NCI-H345 treated with DMSO at 0.1 percent for 48 hours (cell line): ENCODE measurements around the gene MDP1.
A peak's percentile ranks its signal among the peaks of the same experiment; 100 is the strongest.

Experiments used
- DNase-seq: peaks from one replicate; lab custom pipeline; 2025; ENCODE audit not compliant: unreplicated experiment; lab: John Stamatoyannopoulos, UW

MDP1 gene

DNA sequence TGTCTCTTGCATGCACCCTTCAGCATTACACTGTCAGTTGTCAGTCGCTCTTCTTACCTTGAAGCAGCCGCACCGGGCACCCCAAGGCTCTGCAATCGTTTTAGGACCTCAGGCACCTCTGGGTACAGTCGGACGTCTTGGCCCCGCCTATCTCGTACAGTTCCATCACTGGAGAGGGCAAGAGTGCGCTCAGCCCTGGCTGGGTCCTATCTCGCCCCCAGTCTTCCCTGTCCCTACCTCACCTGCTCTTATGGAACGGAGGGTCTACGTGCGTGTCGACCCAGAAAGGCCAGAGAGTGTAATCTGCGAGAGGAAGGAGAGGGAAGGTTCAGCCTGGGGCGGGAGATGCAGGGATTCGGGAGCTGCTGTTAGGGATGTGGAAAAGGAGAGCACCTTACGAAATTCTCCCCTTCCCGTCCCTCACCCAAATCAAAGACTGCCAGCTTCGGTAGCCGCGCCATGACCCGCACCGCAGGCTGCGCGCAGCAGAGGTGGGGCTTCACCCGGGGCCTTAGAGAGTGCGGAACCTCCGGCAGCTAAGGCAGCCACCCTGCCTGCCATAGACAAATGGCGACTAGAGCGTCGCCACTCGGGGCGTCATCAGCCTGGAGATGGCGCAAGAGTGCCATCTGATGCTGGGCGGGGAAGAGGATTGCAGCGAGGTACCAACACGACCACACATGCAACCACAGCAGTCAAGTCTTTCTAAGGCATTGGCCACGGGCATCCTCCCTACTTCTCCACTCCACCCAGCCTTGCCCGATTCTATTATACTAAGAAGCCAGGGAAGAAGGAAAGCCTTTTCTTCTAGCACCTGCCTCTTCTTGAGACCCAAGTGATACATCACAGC is at the start of gene MDP1:
Gene MDP1 (minus strand): TSS at position 572 of the 850 bp plus-strand sequence. CDS start 111 bp downstream, at position 461.
- DNase-seq, result peak; percentile 61

DNA sequence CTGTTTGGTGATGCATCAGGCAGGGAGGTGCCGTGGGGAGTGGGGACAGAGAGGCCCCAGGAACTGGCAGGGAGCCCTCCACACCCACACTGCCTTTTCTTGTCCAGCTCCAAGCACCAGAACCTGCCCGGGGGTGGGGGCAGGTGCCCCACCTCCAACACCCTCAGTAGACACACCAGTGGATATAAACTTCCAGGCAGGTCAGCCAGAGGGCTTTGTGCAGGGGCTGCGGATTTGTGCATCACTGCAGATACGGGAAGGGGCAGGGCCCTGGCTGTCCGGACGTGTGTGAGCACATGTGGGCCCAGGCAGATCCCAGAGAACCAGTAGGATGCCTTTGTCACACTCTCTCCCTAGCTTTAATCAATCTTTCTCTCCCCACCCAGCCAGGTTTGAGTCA is 48.4 kb upstream of the MDP1 start:
- no peak for DNase-seq

DNA sequence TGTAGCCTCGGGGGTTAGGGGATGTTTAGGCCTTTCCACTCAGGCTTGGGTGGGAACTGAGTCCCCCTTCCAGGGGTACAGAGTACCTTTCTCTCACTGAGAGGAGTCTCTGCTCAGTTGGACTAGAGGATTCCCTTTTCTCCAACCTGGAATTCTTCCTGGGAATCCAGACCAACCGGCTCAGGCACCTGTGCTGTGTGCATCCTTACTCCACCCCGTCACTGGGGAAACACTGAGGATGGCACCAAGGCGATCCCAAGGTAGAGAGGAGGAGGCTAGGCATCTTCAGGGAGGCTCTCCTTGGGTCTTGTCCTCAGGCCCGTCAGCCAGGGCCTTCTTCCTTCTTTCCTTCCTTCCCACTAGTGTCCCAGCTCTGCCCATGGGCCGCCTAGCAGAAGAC is 48.0 kb upstream of the MDP1 start:
- no peak for DNase-seq

DNA sequence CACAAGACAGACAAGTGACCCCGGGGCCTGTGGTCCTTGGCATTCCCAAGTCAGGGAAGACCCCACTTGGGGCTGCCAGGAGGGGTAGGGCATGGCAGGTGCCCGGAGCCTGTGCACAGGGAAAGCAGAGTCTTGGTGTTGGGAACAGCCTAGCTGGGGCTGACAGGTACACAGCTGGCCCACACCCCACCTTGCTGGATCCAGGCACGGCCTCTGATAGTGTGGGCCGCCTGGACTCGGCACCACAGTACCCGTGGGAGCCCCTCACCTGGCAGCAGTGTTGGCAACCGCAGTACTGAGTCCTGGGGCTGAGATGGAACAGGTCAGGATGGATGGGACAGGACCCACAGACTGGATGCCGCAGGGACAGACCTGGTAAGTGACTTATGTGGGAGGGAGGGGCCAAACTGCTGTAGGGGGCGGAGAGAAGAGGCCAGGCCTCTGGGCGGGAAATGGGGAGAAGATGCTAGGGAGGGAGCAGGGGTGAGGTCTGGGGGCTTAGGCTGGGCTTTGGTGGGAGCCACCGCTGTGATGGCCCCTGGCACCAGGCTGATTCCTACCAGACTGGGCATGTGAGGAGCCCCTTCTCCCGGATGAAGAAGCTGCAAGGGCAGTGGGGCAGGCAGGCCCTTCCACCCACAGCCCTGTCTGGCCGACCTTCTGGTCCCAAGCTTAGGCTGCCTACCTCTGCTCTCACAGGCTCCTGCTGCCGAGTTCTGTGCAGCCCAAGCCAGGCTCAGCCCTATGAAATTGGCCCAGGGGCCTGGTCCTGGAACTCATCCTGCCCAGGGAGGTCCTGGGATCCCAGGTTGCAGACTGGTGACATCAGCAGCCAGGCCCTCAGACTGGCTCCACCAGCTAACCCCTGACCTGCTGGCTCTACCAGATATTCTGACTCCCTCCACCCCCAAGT is 47.2 kb upstream of the MDP1 start, which contains the start of gene TGM1:
Gene TGM1 (minus strand): TSS at position 357 of the 913 bp plus-strand sequence. CDS start 825 bp downstream, outside the sequence.
- no peak for DNase-seq

DNA sequence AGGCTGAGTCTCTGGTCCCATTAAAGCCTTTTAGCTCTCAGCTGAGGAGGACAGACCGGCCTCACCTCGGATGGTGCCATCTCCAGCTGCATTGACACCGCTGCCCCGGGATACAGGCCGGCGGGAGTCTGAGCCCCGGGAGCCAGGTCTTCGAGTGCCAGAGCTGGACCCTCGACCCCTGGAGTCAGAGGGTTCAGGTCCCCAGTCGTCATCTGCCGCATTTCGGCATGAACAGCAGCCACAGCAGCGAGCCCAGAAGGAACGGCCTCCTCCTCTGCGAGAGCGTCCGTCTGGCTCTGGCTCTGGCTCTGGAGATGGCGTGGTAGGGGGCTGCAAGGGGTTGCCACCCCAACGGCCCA is 46.1 kb upstream of the MDP1 start:
- no peak for DNase-seq

DNA sequence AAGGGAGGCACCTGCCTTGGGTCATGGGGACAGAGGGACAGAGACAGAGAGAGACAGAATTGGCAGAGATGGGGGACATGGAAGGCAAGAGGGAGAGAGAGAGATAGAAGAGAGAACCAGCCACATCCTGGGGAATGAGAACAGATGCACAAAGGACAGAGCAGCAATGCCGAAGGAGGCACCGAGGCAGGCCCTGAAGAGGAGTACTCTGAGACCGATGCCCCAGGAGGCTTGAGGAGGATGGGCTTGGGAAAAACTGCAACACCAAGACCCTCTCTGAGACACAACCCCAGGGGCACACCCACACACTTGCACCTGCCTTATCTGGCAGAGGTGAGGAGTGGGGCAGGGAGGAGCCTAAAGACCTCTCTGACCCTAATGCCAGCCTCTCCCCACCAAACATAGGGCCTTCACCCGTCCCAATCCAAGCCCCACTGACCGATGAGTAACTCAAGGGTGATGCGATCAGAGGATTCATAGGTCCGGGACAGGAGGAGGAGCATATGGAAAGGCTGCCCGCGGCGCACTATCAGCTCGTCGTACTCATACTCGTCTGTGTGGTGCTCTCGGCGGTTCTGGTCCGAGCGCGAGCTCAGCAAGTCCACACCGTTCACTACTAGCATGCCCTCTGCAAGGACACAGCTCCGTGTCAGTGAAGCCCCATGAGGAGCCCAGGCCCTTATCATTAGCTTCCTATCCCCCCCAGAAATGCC is 45.5 kb upstream of the MDP1 start:
- DNase-seq, result no peak

DNA sequence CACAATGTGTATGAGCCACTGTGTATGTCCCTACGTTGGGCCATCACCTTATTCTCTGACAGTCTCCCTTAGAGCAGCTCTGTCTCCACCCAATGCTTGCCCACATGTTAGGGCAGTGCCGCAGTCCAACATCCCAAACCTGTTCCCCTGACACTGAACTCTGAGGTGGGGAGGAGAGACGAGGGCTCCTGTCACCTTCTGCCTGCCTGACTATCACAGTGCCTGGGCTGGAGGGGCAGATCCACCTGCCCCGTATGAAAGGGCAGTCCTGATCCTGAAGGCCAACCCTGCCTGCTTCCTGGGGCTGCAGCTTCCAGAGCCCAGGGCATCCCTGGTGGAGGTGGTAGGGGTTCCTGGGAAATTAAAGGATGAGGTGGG is 44.9 kb upstream of the MDP1 start:
- no peak for DNase-seq

DNA sequence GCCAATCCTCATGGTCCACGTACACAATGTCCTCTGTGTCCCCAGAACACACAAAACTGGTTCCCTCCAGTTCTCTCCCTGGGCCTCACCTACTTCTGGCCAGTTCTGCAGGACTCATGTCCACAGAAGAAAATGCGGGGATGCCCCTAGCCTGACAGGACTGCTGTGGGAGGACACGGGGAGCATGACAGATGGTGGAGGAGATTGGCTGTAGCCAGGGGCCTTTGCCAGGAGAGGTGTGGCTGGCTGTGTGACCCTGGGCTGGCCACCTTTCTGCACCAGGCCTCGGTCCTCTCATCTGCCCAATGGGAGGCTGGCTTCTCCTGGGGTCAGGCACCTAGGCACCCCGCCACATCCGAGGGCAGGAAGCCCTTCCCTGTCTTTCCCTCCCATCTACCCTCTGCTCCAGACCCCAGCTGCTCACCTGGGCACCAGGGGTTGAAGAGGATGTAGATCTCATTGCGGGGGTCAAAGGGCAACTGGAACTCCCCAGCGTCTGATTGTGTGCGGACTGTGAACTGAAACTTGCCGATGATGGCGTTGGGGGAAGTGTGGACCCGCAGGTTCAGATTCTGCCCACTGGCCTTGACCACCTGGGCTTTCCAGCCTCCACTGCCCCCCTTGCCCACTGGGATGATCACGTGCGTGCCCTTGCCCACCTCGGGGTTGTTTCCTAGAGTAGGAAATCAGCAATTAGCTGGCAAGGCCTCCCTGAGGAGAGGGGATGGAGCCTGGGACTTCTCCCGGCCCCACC is 44.3 kb upstream of the MDP1 start:
- DNase-seq, result no peak

DNA sequence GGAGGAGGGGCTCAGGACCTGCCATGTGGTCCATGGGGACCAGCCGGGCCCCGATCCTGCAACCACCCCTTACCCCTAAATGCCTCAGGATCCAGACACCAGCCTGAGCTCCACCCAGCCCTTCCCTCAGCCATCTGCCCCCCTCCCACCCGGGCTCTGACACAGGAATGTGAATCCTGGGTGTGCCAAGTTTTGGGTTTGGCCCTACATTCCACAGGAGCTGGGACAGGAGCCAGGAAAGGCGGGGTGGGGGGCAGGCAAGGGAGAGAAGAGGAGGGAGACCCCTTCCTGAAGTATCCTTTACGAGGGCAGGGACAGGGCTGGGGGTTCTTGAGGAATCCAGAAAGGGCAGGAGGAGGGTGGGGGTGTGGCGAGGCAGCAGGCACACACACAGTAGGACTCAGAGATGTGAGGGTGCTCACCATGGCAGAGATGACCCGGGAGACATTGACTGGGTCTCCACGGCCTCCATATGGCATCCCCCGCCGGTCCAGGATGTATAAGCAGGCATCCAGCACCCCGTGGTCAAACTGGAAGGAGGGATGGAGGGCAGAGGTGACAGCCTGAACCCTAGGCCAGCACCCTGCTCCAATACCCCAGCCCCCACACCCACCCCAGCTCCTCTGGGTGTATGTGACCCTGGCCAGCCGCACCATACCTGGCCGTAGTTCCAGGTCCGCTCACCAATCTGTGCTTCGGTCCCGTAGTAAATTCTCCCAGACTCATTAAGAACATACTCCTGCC is 43.6 kb upstream of the MDP1 start:
- no peak for DNase-seq

DNA sequence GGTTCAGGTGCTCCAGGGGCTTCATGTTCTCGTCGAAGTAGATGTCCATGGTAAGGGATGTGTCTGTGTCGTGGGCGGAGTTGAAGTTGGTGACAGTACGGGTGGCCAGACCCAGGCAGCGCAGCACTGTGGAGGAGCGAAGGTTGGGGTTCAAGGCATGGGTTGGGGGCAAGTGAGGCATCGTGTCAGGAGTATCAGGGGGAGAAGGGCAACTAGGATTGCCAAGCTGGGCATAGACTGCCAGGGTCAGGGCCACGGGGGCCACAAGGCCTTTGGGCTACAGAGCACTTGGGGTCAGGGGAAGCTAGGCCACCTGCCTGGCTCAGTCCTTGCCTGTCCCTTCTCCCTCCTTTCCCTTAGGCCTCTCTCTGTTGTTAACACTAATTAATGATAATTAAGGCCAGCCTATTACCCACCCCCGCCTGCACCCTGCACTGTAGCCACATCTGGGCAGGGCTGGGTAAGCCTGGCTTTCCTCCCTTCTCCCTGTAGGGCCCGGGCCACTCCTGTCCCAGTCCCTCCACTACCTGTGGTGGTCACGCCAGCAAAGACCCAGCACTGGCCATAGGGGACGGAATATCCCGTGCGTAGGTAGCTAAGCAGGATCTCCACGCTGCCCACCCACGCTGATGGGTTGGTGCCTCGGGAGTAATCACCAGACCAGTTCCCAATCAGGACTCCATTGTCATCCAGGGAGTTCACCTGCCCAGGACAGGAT is 42.8 kb upstream of the MDP1 start:
- no peak for DNase-seq

DNA sequence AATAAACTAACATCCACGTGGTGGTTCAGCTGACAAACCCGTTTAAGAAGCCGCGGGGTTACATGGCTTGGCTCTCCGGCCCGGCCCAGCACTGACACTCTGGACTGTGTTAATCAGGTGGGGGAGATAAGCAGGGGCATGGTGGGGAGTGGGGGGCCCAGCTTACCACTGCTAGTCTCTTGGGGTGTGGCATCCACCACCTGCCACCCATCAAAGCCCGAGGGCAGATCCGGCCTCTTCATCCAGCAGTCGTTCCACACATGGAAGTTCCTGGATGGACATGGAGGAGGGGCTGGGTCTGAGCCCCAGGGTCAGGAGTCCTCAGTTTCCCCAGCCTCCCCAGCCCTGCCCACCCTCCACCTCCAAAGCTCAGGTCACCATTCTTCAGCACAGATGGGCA is 42.3 kb upstream of the MDP1 start:
- no peak for DNase-seq

DNA sequence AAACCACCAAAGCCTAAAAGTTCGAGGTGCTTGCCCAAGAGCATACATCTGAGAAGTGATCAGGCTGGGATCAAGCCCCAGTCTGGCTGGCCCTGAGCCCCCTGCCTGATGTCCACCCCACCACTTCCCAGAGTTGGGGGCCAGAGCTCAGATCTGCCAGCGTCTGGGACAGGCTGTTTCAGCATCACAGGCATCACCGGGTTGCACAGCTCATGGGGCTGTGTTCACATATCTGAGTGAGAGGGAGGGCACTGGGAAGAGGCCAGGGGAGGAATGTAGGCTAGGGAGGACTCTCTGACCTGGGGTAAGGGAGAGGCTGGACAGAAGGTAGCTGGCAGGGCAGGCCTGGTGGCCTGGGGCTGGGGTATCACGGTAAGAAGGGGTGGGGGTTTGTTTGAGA is 41.1 kb upstream of the MDP1 start:
- DNase-seq, result no peak

DNA sequence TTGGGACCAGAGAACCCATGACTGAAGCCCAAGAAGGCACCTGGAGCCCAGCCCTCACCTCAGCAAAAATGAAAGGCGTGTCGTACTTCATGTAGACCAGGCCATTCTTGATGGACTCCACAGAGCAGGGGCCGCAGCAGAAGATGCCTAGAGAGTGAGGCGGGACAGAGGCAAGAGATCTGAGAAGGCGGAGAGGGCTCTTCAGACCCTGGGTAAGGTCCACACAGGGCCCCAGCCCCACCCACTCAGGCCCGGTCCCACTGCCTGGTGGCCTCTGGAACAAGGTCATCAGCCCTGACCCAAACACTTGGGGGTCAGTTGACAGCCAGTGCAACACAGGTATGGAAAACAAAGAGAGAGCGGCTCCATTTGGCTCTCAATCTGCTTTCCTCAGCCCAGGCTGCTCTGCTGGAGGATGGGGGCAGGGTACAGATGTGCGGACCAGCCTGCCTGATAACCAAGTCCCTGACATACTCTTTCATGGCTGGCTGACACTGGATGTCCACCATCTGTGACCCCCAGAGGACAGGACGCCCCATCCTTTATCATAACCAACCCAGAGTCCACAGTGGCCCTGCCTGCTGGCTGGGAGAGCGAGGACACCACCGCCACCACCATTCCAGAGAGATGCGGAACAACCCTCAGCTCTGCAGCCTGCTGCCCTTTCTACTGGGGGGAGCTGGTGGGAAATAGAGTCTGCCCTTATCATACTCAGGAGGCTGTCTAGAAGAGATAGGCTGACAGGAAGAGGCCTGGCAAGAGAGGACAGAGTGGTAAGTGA is 40.3 kb upstream of the MDP1 start:
- DNase-seq, result no peak

DNA sequence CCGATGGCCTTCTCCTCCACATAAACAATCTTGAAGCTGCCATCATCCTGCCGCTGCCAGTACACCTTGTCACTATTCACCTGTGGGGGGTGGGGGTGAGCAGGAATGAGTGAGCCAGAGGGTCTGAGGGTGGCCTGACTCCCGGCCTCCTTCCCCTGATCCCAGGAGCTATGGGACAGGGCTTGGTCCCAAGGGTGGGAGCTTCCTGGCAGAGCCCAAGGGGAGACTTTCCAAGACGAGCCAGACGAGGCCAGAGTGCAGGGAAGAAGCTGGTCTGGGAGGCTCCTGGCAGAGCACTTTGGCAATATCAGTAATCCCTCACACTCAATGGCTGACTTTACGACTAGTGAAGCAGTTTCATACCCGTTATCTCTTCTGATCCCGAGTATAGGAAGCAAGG is 39.6 kb upstream of the MDP1 start:
- no peak for DNase-seq

DNA sequence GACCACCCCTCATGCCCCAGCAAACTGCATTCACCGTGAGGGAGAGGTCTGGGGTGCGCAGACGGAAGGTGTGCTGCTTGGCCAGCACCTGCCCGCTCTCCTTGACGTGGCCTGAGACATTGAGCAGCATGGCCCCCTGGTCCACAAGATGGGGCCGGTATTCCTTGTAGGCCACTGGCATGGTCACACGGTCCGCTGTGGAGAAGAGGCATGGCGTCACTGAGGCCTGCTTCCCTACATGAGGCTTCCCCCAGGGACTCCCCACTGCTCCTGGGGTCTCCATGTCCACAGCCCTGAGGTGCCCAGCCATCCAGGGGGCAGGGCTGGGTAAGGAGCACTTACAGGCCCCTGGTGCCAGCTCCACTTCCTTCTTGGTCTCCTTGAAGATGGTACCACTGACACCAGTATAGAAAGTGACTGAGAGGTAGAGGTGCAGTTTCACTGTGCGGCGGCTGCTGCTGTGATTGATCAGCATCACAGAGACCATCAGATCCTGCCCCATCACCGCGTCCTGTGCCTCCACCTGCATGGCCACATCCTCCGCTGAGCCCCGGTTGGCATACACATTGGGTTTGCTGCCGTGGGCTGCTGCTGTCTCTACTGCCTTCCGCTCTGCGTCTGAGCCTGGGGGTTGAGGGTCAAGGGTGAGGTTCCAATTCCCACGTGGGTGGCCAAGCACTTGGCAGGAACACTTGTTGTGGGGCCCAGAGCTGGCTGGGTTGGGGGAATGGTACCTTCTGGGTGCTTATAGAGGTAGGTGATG is 38.9 kb upstream of the MDP1 start:
- no peak for DNase-seq

DNA sequence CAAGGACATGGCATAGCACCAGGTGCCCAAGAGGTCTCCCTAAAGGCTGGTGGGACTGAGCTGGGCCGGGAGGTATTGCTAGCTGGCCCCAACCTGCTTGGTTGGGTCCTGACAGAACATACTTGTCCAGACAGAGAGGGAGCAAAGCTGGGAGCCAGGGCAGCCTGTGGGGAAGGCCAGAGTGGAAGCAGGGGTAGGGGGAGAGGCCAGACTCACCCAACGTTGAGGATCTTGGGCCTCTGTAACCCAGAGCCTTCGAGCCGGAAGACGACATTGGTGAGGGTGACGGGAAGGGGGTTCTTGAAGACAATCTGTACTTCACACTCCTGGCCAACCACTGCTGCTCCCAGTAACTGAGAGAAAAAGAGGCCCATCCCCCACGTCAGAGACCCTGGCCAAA is 38.1 kb upstream of the MDP1 start:
- no peak for DNase-seq

DNA sequence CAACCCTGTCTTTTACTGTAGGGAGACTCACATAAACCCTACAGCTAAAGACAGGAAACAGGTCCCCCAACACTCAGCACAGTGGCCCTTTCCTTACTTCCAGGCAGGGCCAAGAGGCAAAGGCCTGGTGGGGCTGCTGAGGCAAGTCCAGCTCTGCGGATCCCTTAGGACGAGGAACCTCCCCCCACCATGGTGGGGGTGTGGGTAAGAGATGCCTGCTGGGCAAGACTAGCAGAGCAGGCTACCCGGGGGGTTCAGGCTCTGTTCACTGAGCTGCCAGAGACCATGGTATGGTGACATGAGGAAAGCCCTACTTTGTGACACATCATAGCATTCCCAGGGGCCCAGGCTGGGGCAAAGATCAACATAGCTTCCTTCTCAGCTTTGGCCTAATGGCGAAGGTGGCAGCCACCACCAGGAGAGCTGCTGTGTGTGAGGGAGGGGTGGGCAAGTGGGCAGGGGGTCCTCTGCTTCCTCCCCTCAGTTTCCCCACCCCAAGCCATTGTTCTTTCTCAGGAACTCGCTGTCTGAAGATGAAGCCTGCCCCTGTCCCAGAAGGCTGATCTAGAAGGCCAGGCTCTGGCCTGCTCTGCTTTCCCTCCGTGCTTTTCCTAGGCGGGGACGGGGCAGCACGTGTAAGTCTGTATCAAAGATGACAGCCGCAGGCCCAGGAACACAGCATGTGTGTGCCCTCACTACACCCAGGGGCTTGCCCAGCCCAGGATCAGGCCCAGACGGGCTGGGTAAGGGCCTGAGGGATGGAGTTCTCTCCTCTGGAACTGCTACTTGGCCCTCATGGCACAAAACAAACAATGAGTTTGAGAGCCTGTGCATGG is 36.6 kb upstream of the MDP1 start:
- no peak for DNase-seq
